Lower lobe of right lung (tissue), 2 donors: ENCODE measurements around the gene CD72. TPM values are rescaled to one million over a fixed set of nuclear protein-coding genes. Genes with fewer than 3 reads are reported as not detected.

Experiments used
- ATAC-seq, 2 donors: fragments of 200-7000 bp; cut with Tn5 transposase; one replicate each; pipeline ENCODE4 v1.9.1; 2020 to 2022; ENCODE audit warnings: mild to moderate bottlenecking in 2 of 2, moderate library complexity in 2 of 2
- DNase-seq: peaks from one replicate; pipeline ENCODE4 v3.0.0-alpha.2; 2020
- H3K27ac ChIP-seq: fragments of 200-600 bp; one replicate; pipeline ENCODE4 v1.8.0; 2022
- H3K27me3 ChIP-seq: fragments of 200-600 bp; one replicate; pipeline ENCODE4 v1.8.0; 2022; ENCODE audit warnings: low read depth
- H3K36me3 ChIP-seq: fragments of 200-600 bp; one replicate; pipeline ENCODE4 v1.8.0; 2022; ENCODE audit warnings: mild to moderate bottlenecking
- H3K4me1 ChIP-seq: fragments of 200-600 bp; one replicate; pipeline ENCODE4 v1.8.0; 2022
- H3K4me3 ChIP-seq: fragments of 200-600 bp; one replicate; pipeline ENCODE4 v1.8.0; 2022; ENCODE audit warnings: mild to moderate bottlenecking
- H3K9me3 ChIP-seq: fragments of 200-600 bp; one replicate; pipeline ENCODE4 v1.8.0; 2022
- intact Hi-C: fragments of 100-400 bp; cut with DNase I; formaldehyde crosslinking; loops from one replicate; pipeline ENCODE4 v1.11.0; 2022
- total RNA-seq: library from RNA; stranded (reverse); fragmentation: NEBNext Ultra II Directional; extraction: Animal tissue kit (Norgen Biotek cat#: 25700); gene quantifications from one replicate; pipeline ENCODE4 v1.2.1, GENCODE V29; 2021
- TF ChIP-seq, protein P1 (sequence below): fragments of 200-600 bp; IDR thresholded peaks from one replicate; pipeline ENCODE4 v1.8.0; 2022; ENCODE audit warnings: antibody characterized with exemption, mild to moderate bottlenecking
- donor health status: DM: no; HTN: yes; CAD: no; lungs with severe emphysema.

CD72 gene
- total RNA-seq, 1 donor from 2014 or later = 4.5 TPM

DNA sequence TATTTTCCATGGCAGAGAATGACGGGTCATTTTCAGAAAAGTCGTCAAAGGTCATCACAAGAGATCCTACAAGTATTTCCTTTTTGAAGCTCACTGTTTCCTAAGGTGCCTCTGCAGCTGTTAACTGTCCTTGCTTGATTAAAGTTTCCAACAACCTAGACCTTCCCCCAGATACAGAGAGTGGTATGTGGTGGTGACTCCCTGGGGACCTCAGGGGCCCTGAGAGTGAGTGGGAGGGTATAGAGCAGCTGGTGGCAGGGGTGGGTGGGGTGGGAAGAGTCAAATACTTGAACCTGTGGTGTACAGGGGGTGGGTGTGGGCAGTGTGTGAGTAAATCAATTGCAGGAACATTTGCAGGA lies 1.6 kb upstream of the CD72 start:
- intact Hi-C loops = no loop called here
- no peaks in the 10 kb centered on the region for H3K9me3 ChIP-seq
- H3K27me3 ChIP-seq = no peaks in the 10 kb centered on the region
- DNase-seq (no peak), ATAC-seq (no peak)
- H3K4me3 ChIP-seq = no peak overlapping the region
- H3K4me1 ChIP-seq = peaks cover 24% of the 10 kb centered on the region
- TF ChIP-seq, protein P1, sequence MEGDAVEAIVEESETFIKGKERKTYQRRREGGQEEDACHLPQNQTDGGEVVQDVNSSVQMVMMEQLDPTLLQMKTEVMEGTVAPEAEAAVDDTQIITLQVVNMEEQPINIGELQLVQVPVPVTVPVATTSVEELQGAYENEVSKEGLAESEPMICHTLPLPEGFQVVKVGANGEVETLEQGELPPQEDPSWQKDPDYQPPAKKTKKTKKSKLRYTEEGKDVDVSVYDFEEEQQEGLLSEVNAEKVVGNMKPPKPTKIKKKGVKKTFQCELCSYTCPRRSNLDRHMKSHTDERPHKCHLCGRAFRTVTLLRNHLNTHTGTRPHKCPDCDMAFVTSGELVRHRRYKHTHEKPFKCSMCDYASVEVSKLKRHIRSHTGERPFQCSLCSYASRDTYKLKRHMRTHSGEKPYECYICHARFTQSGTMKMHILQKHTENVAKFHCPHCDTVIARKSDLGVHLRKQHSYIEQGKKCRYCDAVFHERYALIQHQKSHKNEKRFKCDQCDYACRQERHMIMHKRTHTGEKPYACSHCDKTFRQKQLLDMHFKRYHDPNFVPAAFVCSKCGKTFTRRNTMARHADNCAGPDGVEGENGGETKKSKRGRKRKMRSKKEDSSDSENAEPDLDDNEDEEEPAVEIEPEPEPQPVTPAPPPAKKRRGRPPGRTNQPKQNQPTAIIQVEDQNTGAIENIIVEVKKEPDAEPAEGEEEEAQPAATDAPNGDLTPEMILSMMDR = no peak
- H3K27ac ChIP-seq = no peak overlapping the region
- H3K36me3 ChIP-seq = no peaks in the 10 kb centered on the region

DNA sequence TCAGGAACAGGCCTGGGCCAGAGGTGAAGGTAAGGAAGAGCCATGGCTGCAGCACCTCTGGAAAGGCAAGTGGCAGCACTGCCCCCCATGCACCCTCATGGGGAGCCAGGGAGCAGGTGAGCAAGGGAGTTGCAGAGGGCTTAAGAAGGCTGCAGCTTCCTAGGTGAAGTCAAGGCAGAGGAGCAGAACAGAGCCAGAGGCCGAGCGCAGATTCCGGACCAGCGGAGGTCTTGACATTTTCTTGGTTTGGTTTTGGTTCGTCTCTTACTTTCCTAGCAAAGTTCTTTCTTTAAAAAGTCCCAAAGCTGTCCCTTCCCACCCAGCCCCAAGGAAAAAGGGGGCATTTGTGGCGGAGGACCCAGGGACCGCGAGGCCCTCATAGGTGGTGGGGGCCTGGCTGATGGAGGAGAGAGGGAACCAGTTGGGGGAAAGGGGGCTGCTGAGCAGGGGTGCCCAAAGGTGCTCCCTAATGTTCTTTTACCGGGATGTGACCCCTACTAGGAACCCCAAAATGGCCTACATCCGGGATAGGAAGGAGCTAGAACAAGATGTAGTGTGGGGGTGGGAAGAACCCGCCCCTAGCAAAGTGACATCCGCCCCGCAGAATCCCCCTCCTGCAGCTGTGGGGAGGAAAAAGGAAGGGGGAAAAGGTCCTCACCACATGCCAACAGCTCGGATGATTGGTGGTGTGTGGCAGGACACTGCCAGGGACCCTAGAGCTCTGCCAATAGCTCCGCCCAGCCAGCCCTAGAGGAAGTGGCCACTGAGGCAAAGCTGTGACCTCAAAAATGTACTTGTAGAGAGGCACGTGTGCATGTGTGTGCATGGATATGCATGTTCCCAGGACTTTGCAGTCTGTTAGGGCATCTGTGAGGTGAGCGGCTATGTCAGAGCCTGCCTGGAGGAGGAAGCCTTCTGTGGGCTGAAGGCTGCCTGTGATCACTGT lies 914 bp upstream of the CD72 start:
- ATAC-seq (peak; percentile 20 to 61), DNase-seq (no peak)
- TF ChIP-seq, protein P1 = no peak

DNA sequence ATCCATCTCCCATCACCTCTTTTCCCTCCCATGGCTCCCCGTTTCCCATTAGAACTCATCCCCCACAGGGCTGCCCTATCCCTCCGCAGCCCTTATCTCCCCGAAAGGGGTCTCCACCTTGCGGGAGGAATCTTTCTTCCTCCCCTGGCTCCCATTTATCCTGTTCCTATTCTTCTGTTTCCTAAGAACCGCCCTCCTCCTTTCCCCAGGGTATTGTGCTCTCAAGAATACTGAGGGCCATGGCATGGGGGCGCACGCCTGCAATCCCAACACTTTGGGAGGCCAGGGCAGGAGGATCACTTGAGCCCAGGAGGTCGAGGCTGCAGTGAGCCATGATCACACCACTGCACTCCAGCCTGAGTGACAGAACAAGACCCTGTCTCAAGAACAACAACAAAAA lies 665 bp downstream of the CD72 start:
- H3K4me1 ChIP-seq = peaks cover 24% of the 10 kb centered on the region
- H3K9me3 ChIP-seq = no peaks in the 10 kb centered on the region
- no peak for DNase-seq
- ATAC-seq = no peak
- H3K27ac ChIP-seq = no peak overlapping the region
- no peaks in the 10 kb centered on the region for H3K36me3 ChIP-seq
- peak overlapping the region; percentile 57 for H3K4me3 ChIP-seq
- TF ChIP-seq, protein P1 = no peak
- no peaks in the 10 kb centered on the region for H3K27me3 ChIP-seq
- intact Hi-C loops = no loop called here

More for the DNA sequence above, 914 bp upstream of the CD72 start:
- Histone ChIP-seq H3K4me1 (peaks cover 24% of the 10 kb centered on the region), H3K36me3 (no peaks in the 10 kb centered on the region), H3K4me3 (no peak overlapping the region), H3K27ac (peak overlapping the region; percentile 20), H3K27me3 (no peaks in the 10 kb centered on the region), H3K9me3 (no peaks in the 10 kb centered on the region)
- intact Hi-C loops = no loop called here

DNA sequence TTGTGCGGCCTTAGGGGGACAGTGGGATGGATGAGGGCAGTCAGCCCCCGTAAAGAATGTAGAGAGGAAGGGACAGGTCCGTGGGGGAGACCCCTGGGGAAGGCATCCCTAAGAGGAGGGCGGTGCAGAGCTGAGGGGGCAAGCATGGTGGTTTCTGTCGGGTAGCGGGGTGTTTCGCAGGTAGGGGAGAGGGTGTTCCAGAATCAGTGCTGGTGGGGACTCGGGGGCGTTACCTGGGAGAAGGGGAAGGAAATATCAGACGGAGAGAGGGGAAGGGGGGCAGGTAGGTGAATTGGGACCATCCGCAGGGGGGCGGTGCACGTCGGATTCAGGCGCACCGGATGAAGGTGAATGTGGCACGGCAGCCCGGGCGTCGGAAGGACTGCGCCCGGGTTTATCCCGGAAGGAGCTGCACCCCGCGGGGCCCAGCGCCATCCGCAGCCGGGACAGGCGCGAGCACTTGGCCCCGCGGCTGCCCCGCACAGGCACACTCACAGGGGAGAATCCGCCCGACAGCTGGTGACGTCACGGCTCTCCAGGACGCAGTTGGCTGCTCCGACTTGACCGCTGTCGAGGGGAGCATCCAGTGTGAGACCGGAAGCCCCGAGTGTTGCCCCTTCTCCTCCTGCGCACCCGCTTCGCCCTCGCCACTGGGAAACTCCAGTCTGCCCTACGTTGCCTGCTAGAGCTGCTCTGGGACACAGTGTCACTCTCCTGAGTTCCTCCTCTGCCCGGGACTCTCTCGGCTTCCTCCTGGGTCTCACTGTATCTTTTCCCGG lies 1.3 kb downstream of the CD72 start:
- H3K27ac ChIP-seq = no peak overlapping the region
- peak overlapping the region; percentile 57 for H3K4me3 ChIP-seq
- peak; percentile 81 to 88 for ATAC-seq
- no peaks in the 10 kb centered on the region for H3K27me3 ChIP-seq
- DNase-seq = peak; percentile 89
- TF ChIP-seq, protein P1 = no peak
- H3K4me1 ChIP-seq = peaks cover 24% of the 10 kb centered on the region
- intact Hi-C loops = no loop called here
- no peaks in the 10 kb centered on the region for H3K36me3 ChIP-seq
- no peaks in the 10 kb centered on the region for H3K9me3 ChIP-seq

DNA sequence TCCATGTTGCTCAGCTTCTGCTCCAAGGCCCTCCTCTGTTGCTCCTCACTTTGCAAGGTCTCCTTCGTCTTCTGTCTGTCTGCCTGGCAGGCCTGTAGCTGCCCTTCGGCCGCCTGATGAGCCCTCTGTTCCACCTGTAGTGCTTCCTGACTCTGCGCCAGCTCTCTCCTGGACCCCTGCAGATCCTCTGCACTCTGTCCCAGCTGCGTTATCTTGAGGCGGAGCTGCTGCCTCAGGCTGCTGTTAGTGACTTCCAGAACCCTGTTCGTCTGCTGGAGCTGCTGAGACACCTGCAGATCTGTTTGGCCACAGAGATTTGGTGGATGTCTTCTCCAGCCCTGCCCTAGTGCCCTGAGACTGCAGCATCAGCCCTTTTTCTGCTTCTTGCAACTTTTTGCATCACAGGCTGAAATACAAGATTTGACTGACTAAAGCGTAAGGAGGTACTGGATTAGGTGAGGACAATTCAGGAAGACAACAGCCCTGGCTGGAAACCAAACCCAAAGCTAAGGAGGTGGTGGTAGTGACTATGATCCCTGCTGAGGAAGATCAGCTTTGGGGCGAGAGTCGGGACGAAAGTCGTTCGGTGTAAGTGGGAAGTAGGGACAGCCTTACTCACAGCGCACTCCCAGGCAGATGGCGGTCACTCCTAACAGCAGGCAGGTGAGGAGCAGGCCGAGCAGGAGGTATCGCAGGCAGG lies 2.1 kb downstream of the CD72 start:
- Histone ChIP-seq H3K27ac (no peak overlapping the region), H3K4me3 (no peak overlapping the region), H3K36me3 (no peaks in the 10 kb centered on the region), H3K9me3 (no peaks in the 10 kb centered on the region), H3K27me3 (no peaks in the 10 kb centered on the region), H3K4me1 (peaks cover 24% of the 10 kb centered on the region)
- TF ChIP-seq, protein P1 = no peak
- intact Hi-C loops = no loop called here
- ATAC-seq (no peak), DNase-seq (no peak)
